Hematopoietic multipotent progenitor cell treated with erythropoietin and hydrocortisone succinate and interleukin-3 and kit ligand, for 17 days (in vitro differentiated cells): ENCODE measurements around the gene RGS9.
A peak's percentile ranks its signal among the peaks of the same experiment; 100 is the strongest.
"Not testable (repeated sequence)": the region's sequence is repeated elsewhere in the genome, so short reads cannot be mapped to it uniquely, and the experiment has no call there.

Experiments used
- DNase-seq: peaks from one replicate; pipeline ENCODE4 v3.0.0-alpha.2; 2015; ENCODE audit warnings: low spot score

RGS9 gene

DNA sequence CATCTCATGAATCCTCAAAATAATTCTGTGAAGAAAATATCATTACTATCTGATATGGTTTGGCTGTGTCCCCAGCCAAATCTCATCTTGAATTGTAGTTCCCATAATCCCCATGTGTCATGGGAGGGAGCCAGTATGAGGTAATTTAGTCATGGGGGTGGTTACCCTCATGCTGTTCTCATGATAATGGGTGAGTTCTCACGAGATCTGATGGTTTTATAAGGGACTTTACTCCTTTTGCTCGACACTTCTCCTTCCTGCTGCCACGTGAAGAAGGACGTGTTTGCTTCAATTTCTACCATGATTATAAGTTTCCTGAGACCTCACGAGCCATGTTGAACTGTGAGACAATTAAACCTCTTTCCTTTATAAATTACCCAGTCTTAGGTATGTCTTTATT is 20.7 kb upstream of the RGS9 start:
- DNase-seq, result not testable (repeated sequence)

- DNase-seq, result no peak
These were observed 19.7 kb upstream of the RGS9 start for GRCh38 chr17:65117384-65118035.

DNA sequence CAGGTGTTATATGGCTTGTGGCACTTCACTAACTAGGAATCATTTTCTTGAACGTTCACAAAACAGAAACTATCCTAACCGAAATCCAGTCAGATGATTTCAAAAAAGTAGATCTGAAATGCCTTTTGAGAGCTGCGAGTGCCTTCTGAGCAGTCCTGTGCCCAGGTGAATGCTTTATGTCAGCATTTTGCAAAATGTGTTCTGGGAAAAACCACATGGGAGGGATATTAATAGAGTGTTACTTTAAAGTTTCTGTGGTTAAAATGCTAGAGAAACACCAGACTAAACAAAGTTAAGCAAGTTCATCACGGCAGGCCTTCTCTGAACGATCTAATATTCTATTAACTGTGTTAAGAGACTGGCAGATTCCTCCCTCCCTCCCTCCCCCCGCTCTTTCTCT is 15.8 kb upstream of the RGS9 start:
- DNase-seq, result no peak

- no peak for DNase-seq
These were observed 15.0 kb upstream of the RGS9 start for GRCh38 chr17:65121916-65122806.

GRCh38 chr17:65122836-65123756 is 14.1 kb upstream of the RGS9 start:
- DNase-seq, result peak; percentile 72

DNA sequence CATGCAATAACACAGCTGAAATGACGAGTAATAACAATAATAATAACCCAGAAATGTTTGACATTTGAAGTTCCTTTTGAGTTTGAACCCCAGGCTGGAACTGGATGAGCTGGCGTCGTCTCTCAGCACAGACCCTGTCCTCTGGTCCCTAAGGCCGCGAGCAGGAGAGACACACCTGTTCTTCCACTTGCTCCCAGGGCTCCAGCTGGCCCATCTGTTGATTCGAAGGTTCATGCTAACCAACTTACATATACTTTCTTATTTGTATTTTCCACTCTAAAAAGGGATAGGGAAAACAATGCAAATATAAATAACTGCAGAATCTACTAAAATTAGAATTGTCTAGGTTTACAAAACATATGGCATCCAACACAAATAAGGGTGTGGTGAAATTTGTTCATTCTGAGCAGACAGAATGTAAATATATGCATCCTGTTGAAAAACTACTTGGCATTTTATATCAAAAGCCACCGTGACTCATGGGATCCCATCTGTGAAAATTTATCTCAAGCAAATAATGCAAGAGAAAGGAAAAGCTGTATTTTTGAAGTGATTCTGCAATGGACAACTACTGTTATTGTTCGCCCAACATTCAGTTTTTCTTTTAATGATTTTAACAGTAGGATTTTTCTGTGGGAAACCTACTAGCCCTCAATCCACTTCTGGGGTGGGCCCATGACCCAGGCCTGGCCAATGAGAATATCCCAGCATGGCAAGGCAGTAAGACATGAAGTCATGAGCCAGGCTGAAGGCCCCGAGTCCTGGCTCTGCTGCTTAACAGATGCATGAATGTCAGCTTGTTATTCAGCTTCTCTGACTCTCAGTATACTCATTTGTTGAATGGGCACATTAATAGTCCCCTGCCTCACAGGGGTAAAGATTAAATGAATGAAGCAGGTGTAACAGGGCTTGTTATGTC is 13.2 kb upstream of the RGS9 start:
- DNase-seq, result no peak

- no peak for DNase-seq
These were observed 6.3 kb upstream of the RGS9 start for GRCh38 chr17:65130832-65131231.

DNA sequence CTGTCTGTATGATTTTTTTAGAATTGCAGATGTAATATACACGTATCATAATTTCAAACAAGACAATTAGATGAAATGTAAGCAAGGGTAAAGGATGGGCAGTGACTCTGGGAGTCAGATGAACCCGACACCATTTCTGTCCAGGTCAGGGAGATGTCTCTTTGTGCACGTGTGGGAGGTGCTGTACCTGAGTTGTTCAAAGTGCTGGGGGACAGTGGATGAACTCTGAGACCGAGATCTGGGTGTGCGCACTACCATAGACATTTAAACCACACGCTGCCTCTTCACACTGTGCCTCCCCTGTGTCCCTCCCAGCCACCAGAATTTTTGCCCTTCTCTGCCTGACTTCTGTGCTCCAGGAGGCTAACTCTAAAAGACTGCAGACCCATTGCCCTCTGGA is 5.9 kb upstream of the RGS9 start:
- no peak for DNase-seq

DNA sequence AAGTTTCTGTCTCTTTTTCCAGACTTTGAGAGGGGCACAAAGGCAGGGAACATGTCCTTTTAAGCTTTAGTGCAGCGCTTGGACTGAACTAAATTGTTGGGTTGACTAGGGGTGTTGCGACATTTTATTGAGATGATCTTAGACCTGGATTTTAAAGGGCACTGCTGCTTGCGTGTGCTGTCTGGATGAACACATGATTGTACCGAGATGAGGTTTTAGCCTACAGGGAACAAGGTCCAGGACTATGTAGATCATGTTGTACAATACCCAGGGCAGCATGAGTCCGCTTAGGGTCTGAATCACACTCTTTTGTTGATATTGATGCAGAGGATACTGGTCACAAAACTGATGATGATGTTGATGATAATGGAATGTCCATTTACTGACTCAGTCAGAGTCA is 5.2 kb upstream of the RGS9 start:
- no peak for DNase-seq

- no peak for DNase-seq
These were observed 3.1 kb upstream of the RGS9 start for GRCh38 chr17:65134035-65134434.

DNA sequence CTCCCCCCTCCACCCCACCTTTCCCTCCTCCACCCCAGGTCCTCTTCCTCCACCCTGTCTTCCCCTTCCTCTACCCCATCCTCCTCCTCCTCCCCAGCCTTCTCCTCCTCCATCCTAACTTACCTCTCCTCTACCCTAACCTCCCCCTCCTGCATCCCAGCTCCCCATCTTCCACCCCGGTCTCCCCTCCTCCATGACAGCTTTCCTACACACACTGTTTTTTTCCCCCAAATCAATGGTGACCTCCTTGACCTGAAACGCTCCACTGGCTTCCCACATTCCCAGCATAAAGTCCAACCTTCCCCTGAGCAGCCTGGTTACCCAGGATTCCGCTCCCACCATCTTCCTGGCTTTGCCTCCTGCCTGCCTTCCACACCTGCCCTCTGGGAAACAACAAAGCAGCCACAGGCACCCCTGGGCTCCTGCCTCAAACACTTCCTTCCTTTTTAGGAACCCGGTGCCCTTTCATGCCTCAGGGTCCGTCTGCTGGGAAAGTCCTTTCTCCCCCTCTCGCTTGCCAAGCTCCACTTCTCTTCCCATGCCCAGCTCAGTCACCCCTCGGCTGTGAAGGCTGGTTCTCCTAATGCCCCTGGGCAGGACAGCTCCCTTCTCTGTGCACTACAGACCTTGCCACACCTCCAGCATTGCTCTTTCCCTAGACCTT is 2.1 kb downstream of the RGS9 start:
- DNase-seq, result no peak

DNA sequence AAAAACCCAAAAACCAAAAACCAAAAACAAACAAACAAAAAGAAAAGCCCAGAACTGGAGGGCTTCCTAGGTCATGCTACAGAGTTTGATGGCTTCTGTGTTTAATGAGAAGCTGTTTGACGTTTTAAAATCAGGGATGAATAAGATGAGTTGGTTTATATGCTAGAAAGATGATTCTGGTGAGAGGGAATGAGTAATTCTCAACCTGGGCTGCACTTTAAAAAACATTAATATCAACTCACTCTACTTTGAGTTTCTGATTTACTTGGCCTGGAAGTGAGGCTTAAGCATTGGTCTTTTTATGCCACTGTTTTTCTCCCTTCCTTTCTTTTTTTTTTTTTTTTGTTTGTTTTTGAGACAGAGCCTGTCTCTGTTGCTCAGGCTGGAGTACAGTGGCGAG is 5.1 kb downstream of the RGS9 start:
- DNase-seq, result no peak

DNA sequence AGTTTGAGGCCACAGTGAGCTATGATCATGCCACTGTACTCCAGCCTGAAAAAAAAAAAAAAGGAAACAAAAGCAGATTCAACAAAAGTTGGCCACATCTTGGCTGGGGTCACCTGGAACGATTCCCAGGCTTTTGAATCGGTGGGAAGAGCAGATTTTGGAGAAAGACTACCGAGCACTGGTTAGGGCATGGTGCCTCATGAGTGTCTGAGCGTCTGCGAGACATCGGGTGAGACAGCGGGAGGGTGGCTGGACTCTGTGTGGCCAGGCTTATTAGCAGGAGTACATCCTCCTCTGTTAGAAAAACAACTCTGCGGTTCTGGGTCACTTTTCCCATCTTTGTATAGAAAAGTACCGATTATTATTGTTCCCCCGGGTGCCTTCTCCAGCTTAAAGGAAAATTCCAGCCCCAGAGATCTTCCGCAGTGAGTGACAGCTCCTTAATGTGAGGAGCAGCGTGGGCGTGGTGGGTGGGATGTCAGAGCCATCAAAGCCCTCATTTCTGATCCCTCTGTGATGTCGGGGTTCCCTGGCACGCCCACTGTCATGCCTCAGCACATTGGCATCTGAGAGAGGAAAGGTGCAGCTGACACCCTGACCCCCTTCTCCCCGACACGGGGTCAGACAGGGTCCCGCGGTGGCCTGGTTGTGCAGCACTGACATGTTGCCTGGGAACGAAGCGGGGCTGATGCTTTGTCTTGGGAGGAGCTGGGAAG is 6.9 kb downstream of the RGS9 start:
- no peak for DNase-seq

- DNase-seq, result no peak
These were observed 8.6 kb downstream of the RGS9 start for GRCh38 chr17:65145743-65146142.

- DNase-seq, result no peak
These were observed 10.8 kb downstream of the RGS9 start for GRCh38 chr17:65147955-65148354.

GRCh38 chr17:65154770-65155589 is 17.8 kb downstream of the RGS9 start:
- DNase-seq, result no peak

GRCh38 chr17:65155622-65156021 is 18.5 kb downstream of the RGS9 start:
- no peak for DNase-seq

DNA sequence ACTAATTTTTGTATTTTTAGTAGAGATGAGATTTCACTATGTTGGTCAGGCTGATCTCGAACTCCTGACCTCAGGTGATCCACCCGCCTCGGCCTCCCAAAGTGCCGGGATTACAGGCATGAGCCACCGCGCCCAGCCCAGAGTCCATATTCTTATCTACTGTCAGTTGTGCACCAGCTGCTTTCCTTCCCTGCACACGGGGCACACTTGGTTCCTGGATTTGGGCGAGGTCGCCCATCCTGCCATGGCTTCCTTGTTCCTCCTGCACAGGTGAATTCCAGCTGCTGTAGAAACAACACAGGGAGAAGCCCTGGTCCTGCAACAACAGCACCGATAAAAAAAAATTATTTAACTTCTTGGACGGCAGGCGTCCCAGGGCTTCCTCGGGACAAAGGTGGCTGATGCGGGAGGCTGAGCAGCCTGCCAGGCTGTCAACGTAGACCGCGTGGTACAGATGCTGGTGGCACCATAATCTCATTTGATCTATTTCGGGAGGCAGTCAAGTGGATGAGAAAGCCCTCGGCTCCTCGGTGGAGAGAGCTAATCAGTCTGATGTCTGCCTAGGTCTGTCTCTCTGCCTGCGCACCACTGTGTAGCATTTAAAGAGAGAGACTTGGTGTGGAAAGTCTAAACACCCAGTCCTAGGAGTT is 19.1 kb downstream of the RGS9 start:
- no peak for DNase-seq
